GM21737 (cell line): ENCODE data around the gene FRY.

Experiments
- ATAC-seq: cut with Tn5 transposase; IDR thresholded peaks from one replicate; pipeline ENCODE4 v1.9.1; 2021; ENCODE audit warnings: mild to moderate bottlenecking, moderate library complexity; ENCODE audit not compliant: unreplicated experiment

Gene FRY

DNA sequence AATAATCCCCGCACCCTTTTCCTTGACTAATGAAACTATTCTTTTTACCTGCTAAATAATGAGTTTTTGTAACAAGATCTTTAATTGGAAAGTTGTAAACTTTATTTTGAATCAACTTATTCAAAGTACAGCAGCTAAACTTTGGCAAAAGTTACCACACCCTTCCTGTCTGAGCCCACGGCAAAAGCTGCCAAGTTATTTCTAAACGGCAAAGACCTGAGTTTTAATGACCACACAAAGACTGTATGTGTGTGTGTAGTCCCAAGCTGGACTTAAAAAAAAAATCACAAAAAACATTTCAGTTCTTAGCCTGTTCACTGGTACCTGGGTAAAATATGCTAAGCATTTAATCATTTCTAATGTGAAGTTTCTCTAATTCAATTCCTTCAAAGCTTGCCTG, 222.8 kb downstream of the FRY start:
- no peak for ATAC-seq

- no peak for ATAC-seq
Observed at GRCh38 chr13:32254916-32255723, 223.5 kb downstream of the FRY start.

- ATAC-seq, result no peak
Observed at GRCh38 chr13:32255724-32256109, 224.1 kb downstream of the FRY start.

DNA sequence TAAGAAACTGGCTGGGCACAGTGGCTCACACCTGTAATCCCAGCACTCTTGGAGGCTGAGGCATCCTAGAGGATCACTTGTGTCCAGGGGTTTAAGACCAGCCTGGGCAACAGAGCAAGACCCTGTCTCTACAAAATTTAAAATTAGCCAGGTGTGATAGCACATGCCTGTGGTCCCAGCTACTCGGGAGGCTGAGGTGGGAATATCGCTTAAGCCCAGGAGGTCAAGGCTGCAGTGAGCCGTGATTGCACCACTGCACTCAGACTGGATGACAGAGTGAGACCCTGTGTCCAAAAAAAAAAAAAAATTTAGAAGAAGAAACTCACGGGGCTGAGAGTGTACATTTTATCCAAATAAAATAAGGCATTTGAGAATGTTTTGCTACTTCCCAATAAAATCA, 224.7 kb downstream of the FRY start:
- ATAC-seq, result no peak

DNA sequence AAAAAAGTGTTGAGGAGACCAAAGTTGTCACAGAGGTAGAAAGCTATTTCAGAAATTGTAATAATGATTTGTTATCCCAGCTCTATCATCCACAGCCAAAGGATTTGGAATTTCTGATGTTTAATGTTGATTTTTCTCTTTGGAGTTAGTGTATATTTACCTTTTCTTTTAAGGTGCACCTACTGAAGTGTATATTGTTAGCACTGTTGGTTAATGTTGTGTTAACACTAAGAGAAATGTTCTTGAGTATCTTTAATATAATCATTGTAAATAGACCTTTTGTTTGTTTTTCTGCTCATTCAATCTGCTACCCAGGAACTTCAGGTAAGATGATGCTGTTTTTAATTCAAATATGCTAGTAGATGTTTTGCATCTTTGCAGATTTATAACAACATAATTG, 226.1 kb downstream of the FRY start:
- ATAC-seq, result no peak

GRCh38 chr13:32259116-32259515, 227.5 kb downstream of the FRY start:
- ATAC-seq, result no peak

GRCh38 chr13:32261567-32261966, 230.0 kb downstream of the FRY start:
- ATAC-seq, result no peak

DNA sequence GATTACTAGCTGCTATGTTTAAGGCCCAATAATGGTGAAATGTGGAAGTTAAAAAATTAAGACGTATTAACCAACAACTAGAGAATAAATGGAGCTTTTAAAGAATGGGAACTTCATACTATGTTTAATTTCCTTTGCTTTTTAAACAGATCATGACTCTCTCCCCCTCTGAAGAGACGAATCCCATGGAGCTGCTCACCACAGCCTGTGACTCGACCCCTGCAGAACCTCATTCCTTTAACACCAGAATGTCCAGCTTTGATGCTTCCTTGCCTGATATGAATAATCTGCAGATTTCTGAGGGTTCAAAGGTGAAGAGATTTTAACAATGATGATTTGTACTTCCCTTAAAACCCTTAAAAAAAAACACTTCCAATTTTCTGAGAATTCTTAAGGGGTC, 230.6 kb downstream of the FRY start:
- ATAC-seq, result no peak

DNA sequence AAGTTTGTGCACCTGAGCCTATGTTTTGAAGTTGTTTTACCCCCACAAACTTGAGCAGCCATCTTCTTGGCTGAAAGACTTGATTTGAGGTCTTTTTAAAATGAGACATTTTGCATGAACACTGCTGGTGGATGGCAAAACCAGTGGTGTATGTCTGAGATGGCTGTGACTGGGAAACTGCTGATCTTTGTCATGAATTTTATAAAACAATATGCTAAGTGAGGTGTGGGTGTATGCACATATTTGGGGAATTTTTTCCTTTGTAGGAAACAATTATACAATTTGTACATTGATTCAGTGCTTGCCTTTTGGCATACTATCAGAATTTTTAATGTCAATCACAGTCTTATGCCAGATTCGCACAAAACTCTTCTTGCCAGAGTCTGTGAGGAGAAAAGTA, 231.0 kb downstream of the FRY start:
- no peak for ATAC-seq

GRCh38 chr13:32264407-32264806, 232.8 kb downstream of the FRY start:
- ATAC-seq, result no peak

- no peak for ATAC-seq
Observed at GRCh38 chr13:32265726-32266125, 234.2 kb downstream of the FRY start.

- no peak for ATAC-seq
Observed at GRCh38 chr13:32266130-32266529, 234.6 kb downstream of the FRY start.

- no peak for ATAC-seq
Observed at GRCh38 chr13:32267836-32268439, 236.4 kb downstream of the FRY start.

DNA sequence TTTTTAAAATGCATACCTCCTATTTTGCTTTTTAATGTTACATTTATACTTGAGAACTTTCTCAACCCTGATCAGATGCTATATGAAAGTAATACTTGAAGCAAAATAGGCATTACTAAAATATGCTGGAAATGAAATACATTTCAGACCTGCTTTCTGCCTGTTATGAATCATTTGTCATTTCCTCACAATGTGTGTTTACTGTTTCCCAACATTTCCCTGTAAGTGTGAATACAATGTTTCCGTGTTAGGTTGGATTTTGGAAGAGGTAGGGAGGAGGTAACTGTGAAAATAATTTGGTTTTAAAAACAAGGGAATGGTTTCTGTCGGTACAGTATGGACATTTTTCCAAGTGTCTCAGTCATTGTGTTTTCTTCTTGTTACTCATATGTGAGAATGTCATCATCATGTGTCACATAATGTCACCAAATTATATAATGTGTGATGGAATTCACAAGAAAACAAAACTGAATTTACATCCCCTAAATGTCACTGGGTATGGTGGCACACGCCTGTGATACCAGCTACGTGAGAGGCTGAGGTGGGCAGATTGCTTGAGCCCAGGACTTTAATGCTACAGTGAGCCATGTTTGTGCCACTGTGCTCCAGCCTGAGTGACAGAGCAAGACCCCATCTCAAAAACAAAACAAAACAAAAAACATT, 240.6 kb downstream of the FRY start:
- no peak for ATAC-seq

GRCh38 chr13:32277839-32278238, 246.3 kb downstream of the FRY start:
- no peak for ATAC-seq

DNA sequence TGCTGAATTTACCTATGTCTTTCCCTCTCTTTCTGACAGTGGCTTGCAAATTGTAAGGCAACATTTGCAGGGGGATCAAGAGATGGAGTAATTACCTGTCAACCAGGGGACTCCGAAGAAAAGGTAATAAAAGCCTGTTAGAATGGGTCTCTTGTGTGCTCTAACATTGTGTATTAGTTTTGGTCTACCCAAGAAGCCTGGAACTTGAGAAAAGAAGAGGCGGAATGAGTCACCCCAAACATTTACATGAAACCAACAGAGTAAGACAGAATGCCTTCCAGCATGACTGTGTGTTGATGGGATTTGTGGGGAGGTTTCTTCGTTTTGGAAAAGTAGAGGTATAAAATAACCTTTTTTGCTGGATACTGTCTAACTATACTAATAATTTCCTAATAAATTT, 246.9 kb downstream of the FRY start:
- no peak for ATAC-seq

GRCh38 chr13:32281096-32281495, 249.5 kb downstream of the FRY start:
- ATAC-seq, result no peak

DNA sequence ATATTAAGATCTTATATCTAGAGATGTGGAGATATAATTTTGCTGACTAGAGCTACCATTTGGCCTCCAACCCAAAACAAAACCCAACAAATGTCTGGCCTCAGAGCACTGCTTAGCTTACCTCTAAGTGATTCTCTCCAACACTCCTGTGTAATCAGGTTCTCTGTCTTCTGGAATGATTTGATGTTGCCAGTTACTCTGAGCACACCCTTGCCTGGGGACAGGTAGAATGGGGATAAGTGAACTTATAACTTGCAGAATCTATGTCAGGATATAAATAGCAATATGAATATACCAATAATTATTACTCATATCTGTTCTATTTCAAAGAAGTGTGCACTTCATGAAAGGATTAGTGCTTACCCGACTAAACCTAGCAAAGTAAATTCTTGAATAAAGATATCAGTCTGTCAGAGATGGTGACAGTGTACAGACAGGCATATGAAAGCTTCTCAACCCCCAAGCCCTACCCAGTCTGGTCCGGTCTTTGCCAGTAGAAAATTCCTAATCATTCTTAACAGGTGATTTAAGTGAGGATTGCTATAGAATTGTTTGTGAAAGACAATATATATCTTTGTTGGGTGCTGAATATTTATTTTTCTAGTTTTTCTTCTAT, 250.6 kb downstream of the FRY start:
- no peak for ATAC-seq

GRCh38 chr13:32284927-32285632, 253.5 kb downstream of the FRY start:
- no peak for ATAC-seq

GRCh38 chr13:32285633-32285965, 254.0 kb downstream of the FRY start:
- no peak for ATAC-seq

- ATAC-seq, result no peak
Observed at GRCh38 chr13:32297206-32297605, 265.6 kb downstream of the FRY start.
